ENCODE data around the gene PHF21A. TPM values are rescaled to one million over a fixed set of nuclear protein-coding genes. Genes with fewer than 3 reads are reported as not detected.

The PHF21A gene
- total RNA-seq, 4 donors from 2014 or later, result 9.8 to 20.2 (median 15.4) TPM

- no peaks in the 10 kb centered on the region for H3K9me3 ChIP-seq
- DNase-seq, result no peak
- intact Hi-C loops (cut with DNase I; ENCODE audit: low total_unique reads), result no loop called here
- TF ChIP-seq POLR2A (IDR thresholded peaks at IDR 0.05), result no peak
- TF ChIP-seq, protein P1, sequence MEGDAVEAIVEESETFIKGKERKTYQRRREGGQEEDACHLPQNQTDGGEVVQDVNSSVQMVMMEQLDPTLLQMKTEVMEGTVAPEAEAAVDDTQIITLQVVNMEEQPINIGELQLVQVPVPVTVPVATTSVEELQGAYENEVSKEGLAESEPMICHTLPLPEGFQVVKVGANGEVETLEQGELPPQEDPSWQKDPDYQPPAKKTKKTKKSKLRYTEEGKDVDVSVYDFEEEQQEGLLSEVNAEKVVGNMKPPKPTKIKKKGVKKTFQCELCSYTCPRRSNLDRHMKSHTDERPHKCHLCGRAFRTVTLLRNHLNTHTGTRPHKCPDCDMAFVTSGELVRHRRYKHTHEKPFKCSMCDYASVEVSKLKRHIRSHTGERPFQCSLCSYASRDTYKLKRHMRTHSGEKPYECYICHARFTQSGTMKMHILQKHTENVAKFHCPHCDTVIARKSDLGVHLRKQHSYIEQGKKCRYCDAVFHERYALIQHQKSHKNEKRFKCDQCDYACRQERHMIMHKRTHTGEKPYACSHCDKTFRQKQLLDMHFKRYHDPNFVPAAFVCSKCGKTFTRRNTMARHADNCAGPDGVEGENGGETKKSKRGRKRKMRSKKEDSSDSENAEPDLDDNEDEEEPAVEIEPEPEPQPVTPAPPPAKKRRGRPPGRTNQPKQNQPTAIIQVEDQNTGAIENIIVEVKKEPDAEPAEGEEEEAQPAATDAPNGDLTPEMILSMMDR (IDR thresholded peaks at IDR 0.05 in 4 of 5, conservative IDR thresholded peaks at IDR 0.05 in 1 of 5), result no peak
- peaks cover 14 to 16% of the 10 kb centered on the region in 2 donors for H3K4me1 ChIP-seq
- in situ Hi-C loops (cut with MboI; ENCODE audit: low sequenced_read_pairs in 4 of 4), result no loop called here
- no peaks in the 10 kb centered on the region for H3K36me3 ChIP-seq
- H3K27ac ChIP-seq, result no peak overlapping the region
- ATAC-seq, result no peak
- no peaks in the 10 kb centered on the region for H3K27me3 ChIP-seq
- no peak overlapping the region for H3K4me3 ChIP-seq
These were observed 76.7 kb downstream of the PHF21A start for GRCh38 chr11:46044601-46045000.

DNA sequence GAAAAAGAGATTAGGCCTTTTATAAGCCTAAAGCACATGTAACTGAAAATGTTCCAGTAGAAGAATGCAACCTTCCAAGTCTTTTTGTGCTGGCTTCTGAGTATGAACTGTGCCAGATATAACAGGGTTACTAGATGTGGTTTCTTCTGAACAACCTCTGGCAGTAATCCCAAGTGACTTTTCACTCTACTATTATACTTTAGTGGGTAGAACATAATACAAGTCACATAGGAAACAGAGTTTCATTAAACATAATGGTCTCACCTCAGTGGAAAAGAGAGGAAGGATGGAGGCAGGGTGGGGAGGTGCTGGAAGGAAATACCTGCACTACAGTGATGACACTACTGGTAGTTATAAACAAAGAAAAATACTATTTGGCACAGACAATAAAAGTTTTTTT lies 81.3 kb downstream of the PHF21A start:
- no peak overlapping the region for H3K27ac ChIP-seq
- no peak overlapping the region for H3K4me3 ChIP-seq
- H3K4me1 ChIP-seq, result peaks cover 4 to 16% of the 10 kb centered on the region in 2 donors
- intact Hi-C loops (cut with DNase I; ENCODE audit: low total_unique reads) (no loop called here), in situ Hi-C loops (cut with MboI; ENCODE audit: low sequenced_read_pairs in 4 of 4) (no loop called here)
- no peaks in the 10 kb centered on the region for H3K27me3 ChIP-seq
- TF ChIP-seq POLR2A (IDR thresholded peaks at IDR 0.05), result no peak
- TF ChIP-seq, protein P1 (IDR thresholded peaks at IDR 0.05 in 4 of 5, conservative IDR thresholded peaks at IDR 0.05 in 1 of 5), result no peak
- DNase-seq, result no peak
- no peaks in the 10 kb centered on the region for H3K36me3 ChIP-seq
- H3K9me3 ChIP-seq, result no peaks in the 10 kb centered on the region
- no peak for ATAC-seq

GRCh38 chr11:46038529-46038928 lies 82.7 kb downstream of the PHF21A start:
- H3K4me1 ChIP-seq, result peaks cover 4 to 16% of the 10 kb centered on the region in 2 donors
- ATAC-seq (no peak), DNase-seq (no peak)
- intact Hi-C loops (cut with DNase I; ENCODE audit: low total_unique reads), result no loop called here
- no peaks in the 10 kb centered on the region for H3K36me3 ChIP-seq
- H3K4me3 ChIP-seq, result no peak overlapping the region
- in situ Hi-C loops (cut with MboI; ENCODE audit: low sequenced_read_pairs in 4 of 4), result no loop called here
- TF ChIP-seq POLR2A (IDR thresholded peaks at IDR 0.05), result no peak
- TF ChIP-seq, protein P1 (IDR thresholded peaks at IDR 0.05 in 4 of 5, conservative IDR thresholded peaks at IDR 0.05 in 1 of 5), result no peak
- H3K27ac ChIP-seq, result no peak overlapping the region
- no peaks in the 10 kb centered on the region for H3K27me3 ChIP-seq
- H3K9me3 ChIP-seq, result no peaks in the 10 kb centered on the region

DNA sequence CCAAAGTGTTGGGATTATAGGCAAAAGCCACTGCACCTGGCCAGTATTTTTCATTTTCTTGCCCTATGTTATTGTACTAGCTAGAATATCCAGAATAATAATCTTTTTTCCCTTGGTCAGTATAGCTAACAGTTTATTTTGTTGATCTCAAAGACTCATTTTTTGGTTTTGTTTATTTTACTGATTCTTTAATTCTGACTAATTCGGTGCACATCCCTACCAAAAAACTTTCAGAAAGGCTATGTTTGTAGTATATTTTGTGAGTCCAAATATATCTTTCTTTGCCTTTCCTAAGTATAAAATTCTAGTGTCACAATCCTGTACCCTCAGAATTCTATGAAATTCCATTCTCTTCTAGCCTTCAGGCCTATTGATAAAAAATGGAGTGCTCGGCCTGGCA lies 84.3 kb downstream of the PHF21A start:
- TF ChIP-seq POLR2A (IDR thresholded peaks at IDR 0.05), result no peak
- TF ChIP-seq, protein P1 (IDR thresholded peaks at IDR 0.05 in 4 of 5, conservative IDR thresholded peaks at IDR 0.05 in 1 of 5), result no peak
- no peaks in the 10 kb centered on the region for H3K36me3 ChIP-seq
- H3K27ac ChIP-seq, result no peak overlapping the region
- in situ Hi-C loops (cut with MboI; ENCODE audit: low sequenced_read_pairs in 4 of 4), result no loop called here
- H3K27me3 ChIP-seq, result no peaks in the 10 kb centered on the region
- ATAC-seq (no peak), DNase-seq (no peak)
- peaks cover 4 to 16% of the 10 kb centered on the region in 2 donors for H3K4me1 ChIP-seq
- no peaks in the 10 kb centered on the region for H3K9me3 ChIP-seq
- H3K4me3 ChIP-seq, result no peak overlapping the region
- intact Hi-C loops (cut with DNase I; ENCODE audit: low total_unique reads), result no loop called here

DNA sequence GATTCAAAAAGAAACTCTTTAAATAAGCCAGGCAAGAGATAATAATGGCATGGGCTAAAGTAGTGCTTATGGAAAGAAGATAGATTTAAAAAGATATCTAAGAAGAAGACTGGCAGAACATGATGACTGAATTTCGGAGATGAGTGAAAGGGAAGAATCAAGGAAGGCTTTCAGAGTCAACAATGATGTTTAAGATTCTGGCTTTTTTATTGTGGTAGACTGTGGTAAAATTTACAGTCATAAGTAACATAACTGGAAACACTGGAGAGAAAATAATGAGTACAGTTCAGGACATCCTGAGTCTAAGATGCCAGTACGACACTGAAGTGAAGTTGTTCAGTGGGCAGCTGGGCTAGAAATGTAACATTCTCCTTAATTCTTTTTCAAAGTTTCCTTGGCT lies 85.2 kb downstream of the PHF21A start:
- no peak for TF ChIP-seq POLR2A (IDR thresholded peaks at IDR 0.05)
- TF ChIP-seq, protein P1 (IDR thresholded peaks at IDR 0.05 in 4 of 5, conservative IDR thresholded peaks at IDR 0.05 in 1 of 5), result no peak
- intact Hi-C loops (cut with DNase I; ENCODE audit: low total_unique reads), result no loop called here
- no peak for ATAC-seq
- in situ Hi-C loops (cut with MboI; ENCODE audit: low sequenced_read_pairs in 4 of 4), result no loop called here
- H3K27ac ChIP-seq, result no peak overlapping the region
- H3K4me3 ChIP-seq, result no peak overlapping the region
- peaks cover 4 to 16% of the 10 kb centered on the region in 2 donors for H3K4me1 ChIP-seq
- no peaks in the 10 kb centered on the region for H3K27me3 ChIP-seq
- H3K36me3 ChIP-seq, result no peaks in the 10 kb centered on the region
- no peaks in the 10 kb centered on the region for H3K9me3 ChIP-seq
- DNase-seq, result no peak

All from gastrocnemius medialis (tissue), 4 donors.